PC-3 (cell line): ENCODE data around the gene BRWD1. TPM values are rescaled to one million over a fixed set of nuclear protein-coding genes. Genes with fewer than 3 reads are reported as not detected.

Experiments used
- ATAC-seq: fragments of 200-7000 bp; cut with Tn5 transposase; 2 replicates; pipeline ENCODE4 v1.9.1; 2020; ENCODE audit warnings: mild to moderate bottlenecking, moderate library complexity
- BruUV-seq: library from RNA; stranded (reverse); fragments of 400-500 nt; replicated peaks from 2 replicates; lab custom pipeline; 2021; lab: Mats Ljungman, UMichigan
- CTCF ChIA-PET: fragments of 300-600 bp; sonication (Branson Sonifier 250); formaldehyde crosslinking; loops from one replicate; lab custom pipeline; 2022; ENCODE audit warnings: antibody characterized with exemption; lab: Charles Lee
- POLR2A ChIA-PET: fragments of 300-600 bp; sonication (Branson Sonifier 250); formaldehyde crosslinking; loops from one replicate; lab custom pipeline; 2022; ENCODE audit warnings: antibody characterized with exemption; ENCODE audit not compliant: unreplicated experiment; lab: Charles Lee
- DNase-seq: peaks from one replicate; pipeline ENCODE4 v3.0.0-alpha.2; 2015
- H2AFZ ChIP-seq: fragments of 300-600 bp; sonication (generic); 2 replicates; pipeline ENCODE4 v1.6.0; 2016; ENCODE audit warnings: antibody characterized with exemption, low read length
- H3F3A ChIP-seq: fragments of 300-600 bp; sonication (generic); one replicate; pipeline ENCODE4 v1.6.0; 2017; ENCODE audit warnings: antibody characterized with exemption, low read length, control low read depth, mild to moderate bottlenecking; ENCODE audit not compliant: unreplicated experiment
- H3K27ac ChIP-seq: fragments of 300-600 bp; sonication (generic); 2 replicates; pipeline ENCODE4 v1.5.1; 2016; ENCODE audit warnings: mild to moderate bottlenecking, low read length
- H3K27me3 ChIP-seq: fragments of 300-600 bp; sonication (generic); 2 replicates; pipeline ENCODE4 v1.6.1; 2016; ENCODE audit warnings: low read length, mixed read lengths
- H3K36me3 ChIP-seq: fragments of 300-600 bp; sonication (generic); 2 replicates; pipeline ENCODE4 v1.6.1; 2016; ENCODE audit warnings: low read depth, mixed run types, low read length, mixed read lengths
- H3K4me1 ChIP-seq: fragments of 300-600 bp; sonication (generic); 2 replicates; pipeline ENCODE4 v1.5.1; 2016; ENCODE audit warnings: low read length; ENCODE audit not compliant: insufficient read depth
- H3K4me2 ChIP-seq: fragments of 300-600 bp; sonication (generic); 2 replicates; pipeline ENCODE4 v1.6.0; 2016; ENCODE audit warnings: low read length
- H3K4me3 ChIP-seq: fragments of 300-600 bp; sonication (generic); 2 replicates; pipeline ENCODE4 v1.5.1; 2016; ENCODE audit warnings: mild to moderate bottlenecking, low read length, mixed read lengths
- H3K79me2 ChIP-seq: fragments of 300-600 bp; sonication (generic); 2 replicates; pipeline ENCODE4 v1.6.1; 2017; ENCODE audit warnings: low read length, mixed read lengths
- H3K9ac ChIP-seq: fragments of 300-600 bp; sonication (generic); 2 replicates; pipeline ENCODE4 v1.6.0; 2016; ENCODE audit warnings: mild to moderate bottlenecking, low read length
- H3K9me2 ChIP-seq: fragments of 300-600 bp; sonication (generic); replicated peaks from 2 replicates; pipeline ENCODE4 v1.6.1; 2016; ENCODE audit warnings: mixed run types, low read length, mixed read lengths
- H3K9me3 ChIP-seq: fragments of 300-600 bp; sonication (generic); 2 replicates; pipeline ENCODE4 v1.6.1; 2016; ENCODE audit warnings: low read length, mixed read lengths
- H4K20me1 ChIP-seq: fragments of 300-600 bp; sonication (generic); 2 replicates; pipeline ENCODE4 v1.6.1; 2016; ENCODE audit warnings: low read length, mixed read lengths
- CTCF ChIP-seq: fragments of 300-600 bp; sonication (generic); conservative IDR thresholded peaks from 2 replicates; pipeline ENCODE4 v1.5.1; 2017; ENCODE audit warnings: antibody characterized with exemption, low read depth, mild to moderate bottlenecking, low read length
- EZH2 ChIP-seq: fragments of 300-600 bp; sonication (generic); IDR thresholded peaks from one replicate; pipeline ENCODE4 v1.6.1; 2017; ENCODE audit warnings: antibody characterized with exemption, mild to moderate bottlenecking, low read length; ENCODE audit not compliant: unreplicated experiment
- EZH2phosphoT487 ChIP-seq: fragments of 300-600 bp; sonication (generic); IDR thresholded peaks from 2 replicates; pipeline ENCODE4 v1.6.1; 2018; ENCODE audit warnings: mild to moderate bottlenecking, antibody characterized with exemption, low read length, borderline replicate concordance
- intact Hi-C: fragments of 100-400 bp; cut with micrococcal nuclease; formaldehyde crosslinking; loops from 2 replicates; pipeline ENCODE4 v1.9.0; 2023
- total RNA-seq: library from RNA; depleted of rRNA; stranded (reverse); fragments of >200 nt; gene quantifications from 2 replicates; pipeline ENCODE4 v1.2.3, GENCODE V29; 2014

Gene BRWD1
- total RNA-seq, 1 experiment from 2014 or later = 29.3 TPM

- no TSS peak for BruUV-seq
- no peaks in the 10 kb centered on the region for H3K9me3 ChIP-seq
- H3K9me2 ChIP-seq = no peaks in the 10 kb centered on the region
- H3K79me2 ChIP-seq = peaks cover 14% of the 10 kb centered on the region
- no peak for TF ChIP-seq CTCF
- no peak overlapping the region for H3K9ac ChIP-seq
- intact Hi-C loops = loop anchor here (10.0 kb wide), 1 partner anchor 125 kb away; the partner anchor contains the start of gene LCA5L
- H3K4me2 ChIP-seq = peak overlapping the region; percentile 61
- ATAC-seq = no peak
- ChIA-PET CTCF (no interaction called here), POLR2A (no interaction called here)
- no peaks in the 10 kb centered on the region for H3K27me3 ChIP-seq
- H3K36me3 ChIP-seq = no peaks in the 10 kb centered on the region
- peaks cover 4% of the 10 kb centered on the region for H3F3A ChIP-seq
- H3K4me1 ChIP-seq = peaks cover 45% of the 10 kb centered on the region
- H2AFZ ChIP-seq = no peak overlapping the region
- H3K4me3 ChIP-seq = no peak overlapping the region
- no peaks in the 10 kb centered on the region for H4K20me1 ChIP-seq
- peak overlapping the region; percentile 28; the same call in 1 of the 2 replicates for H3K27ac ChIP-seq
- DNase-seq = no peak
Observed at GRCh38 chr21:39319251-39319756, 5.9 kb upstream of the BRWD1 start.

GRCh38 chr21:39318091-39318959 is 4.9 kb upstream of the BRWD1 start:
- H3K36me3 ChIP-seq = no peaks in the 10 kb centered on the region
- BruUV-seq = no TSS peak
- H3K9ac ChIP-seq = no peak overlapping the region
- no peak overlapping the region for H3K27ac ChIP-seq
- peaks cover 45% of the 10 kb centered on the region for H3K4me1 ChIP-seq
- intact Hi-C loops = loop anchor here (10.0 kb wide), 1 partner anchor 126 kb away; the partner anchor contains the start of gene LCA5L
- TF ChIP-seq EZH2phosphoT487 (no peak), CTCF (no peak), EZH2 (no peak)
- no peaks in the 10 kb centered on the region for H4K20me1 ChIP-seq
- H3K9me2 ChIP-seq = no peaks in the 10 kb centered on the region
- H3K9me3 ChIP-seq = no peaks in the 10 kb centered on the region
- POLR2A ChIA-PET = no interaction called here
- DNase-seq (no peak), ATAC-seq (no peak)
- no peak overlapping the region for H3K4me2 ChIP-seq
- peaks cover 4% of the 10 kb centered on the region for H3F3A ChIP-seq
- H2AFZ ChIP-seq = no peak overlapping the region
- CTCF ChIA-PET = no interaction called here
- peaks cover 19% of the 10 kb centered on the region for H3K79me2 ChIP-seq
- H3K27me3 ChIP-seq = no peaks in the 10 kb centered on the region
- no peak overlapping the region for H3K4me3 ChIP-seq
